Measurements from ENCODE around the gene KIF3A. TPM values are rescaled to one million over a fixed set of nuclear protein-coding genes. Genes with fewer than 3 reads are reported as not detected.

The KIF3A gene
- polyA plus RNA-seq, 1 of the 3 experiments (the other 2 are of a cell fraction): 5.1 TPM

DNA sequence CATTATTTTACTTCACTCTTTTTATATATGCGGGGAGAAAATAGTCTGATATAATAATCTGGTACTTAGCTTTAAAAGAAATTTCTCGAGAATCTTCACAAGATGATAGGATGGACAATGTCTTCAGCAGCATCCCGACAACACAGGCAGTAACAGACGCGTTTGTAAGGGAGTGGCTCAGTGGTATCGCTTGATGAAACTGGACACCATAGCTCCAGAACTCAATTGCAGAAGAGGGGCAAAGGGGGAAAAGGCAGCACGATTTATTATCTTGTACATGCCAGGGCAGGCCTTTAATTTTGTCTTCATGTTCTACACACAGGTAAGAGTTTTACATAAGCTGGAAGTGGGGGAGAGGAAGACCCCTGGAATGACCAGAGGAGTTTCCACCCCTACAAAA lies 47.8 kb downstream of the KIF3A start (continued):
- TF ChIP-seq, protein P1, sequence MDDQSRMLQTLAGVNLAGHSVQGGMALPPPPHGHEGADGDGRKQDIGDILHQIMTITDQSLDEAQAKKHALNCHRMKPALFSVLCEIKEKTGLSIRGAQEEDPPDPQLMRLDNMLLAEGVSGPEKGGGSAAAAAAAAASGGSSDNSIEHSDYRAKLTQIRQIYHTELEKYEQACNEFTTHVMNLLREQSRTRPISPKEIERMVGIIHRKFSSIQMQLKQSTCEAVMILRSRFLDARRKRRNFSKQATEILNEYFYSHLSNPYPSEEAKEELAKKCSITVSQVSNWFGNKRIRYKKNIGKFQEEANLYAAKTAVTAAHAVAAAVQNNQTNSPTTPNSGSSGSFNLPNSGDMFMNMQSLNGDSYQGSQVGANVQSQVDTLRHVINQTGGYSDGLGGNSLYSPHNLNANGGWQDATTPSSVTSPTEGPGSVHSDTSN (IDR thresholded peaks at IDR 0.05): no peak
- no peak for TF ChIP-seq CHD2 (IDR thresholded peaks at IDR 0.05; ENCODE audit: low read length, partially characterized antibody)

DNA sequence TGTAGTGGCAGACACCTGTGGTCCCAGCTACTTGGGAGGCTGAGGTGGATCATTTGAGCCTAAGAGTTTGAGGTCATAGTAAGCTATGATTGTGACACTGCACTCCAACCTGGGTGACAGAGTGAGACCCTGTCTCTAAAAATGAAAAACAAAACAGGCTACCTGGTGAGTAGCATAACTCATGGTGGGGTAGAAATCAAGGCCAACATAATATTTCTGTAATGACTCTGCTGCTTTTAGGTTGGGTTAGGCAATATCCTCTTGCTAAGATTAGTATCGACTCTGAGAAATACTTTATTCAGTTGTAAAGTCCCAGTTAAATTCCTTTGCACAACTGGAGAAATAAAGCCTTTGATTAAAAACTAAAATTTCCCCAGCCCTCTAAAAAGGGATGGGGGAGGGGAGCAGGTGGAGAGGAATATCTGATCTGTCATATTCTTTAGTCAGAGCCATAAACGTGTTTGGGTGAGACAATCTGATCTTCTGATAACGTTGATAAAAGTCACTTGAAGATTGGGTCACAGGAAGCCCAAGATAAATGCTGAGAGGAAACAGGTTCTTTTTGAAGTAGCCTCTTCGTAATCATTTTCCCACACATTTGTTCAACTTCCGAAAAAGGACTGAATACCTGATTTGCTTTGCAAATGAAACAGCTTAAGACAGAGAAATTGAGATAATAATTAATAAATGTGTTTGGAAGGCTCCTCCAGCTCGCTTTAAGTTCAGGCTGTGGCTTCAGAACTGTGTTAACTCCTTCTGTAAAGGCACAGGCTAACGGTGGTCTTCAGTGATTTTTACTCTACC lies 48.6 kb downstream of the KIF3A start:
- DNase-seq: no peak

DNA sequence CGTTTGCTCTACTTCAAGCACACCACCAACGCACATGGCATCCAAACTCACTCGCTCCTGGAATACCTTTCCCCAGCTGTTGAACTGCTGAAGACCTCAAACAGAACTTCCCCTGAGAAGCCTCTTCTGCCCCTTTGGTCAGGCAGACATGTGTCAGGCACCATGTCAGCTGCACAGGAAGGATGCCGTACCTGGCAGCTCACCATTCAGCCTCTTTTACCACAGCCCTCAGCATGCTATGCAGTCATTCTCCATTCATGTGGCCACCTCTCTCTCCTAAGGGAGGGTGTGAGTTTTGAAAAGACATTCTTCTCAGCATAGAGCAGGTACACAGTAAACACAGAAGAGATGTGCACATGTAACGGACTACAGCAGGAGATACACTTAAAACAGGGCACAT lies 49.4 kb downstream of the KIF3A start:
- no peak overlapping the region for H3K27ac ChIP-seq (ENCODE audit: low read depth in 2 of 2, low read length in 1 of 2)
- TF ChIP-seq POLR2AphosphoS5 (IDR thresholded peaks at IDR 0.05; ENCODE audit: low read depth, low read length): no peak
- TF ChIP-seq CHD2 (IDR thresholded peaks at IDR 0.05; ENCODE audit: low read length, partially characterized antibody): no peak
- TF ChIP-seq, protein P2, sequence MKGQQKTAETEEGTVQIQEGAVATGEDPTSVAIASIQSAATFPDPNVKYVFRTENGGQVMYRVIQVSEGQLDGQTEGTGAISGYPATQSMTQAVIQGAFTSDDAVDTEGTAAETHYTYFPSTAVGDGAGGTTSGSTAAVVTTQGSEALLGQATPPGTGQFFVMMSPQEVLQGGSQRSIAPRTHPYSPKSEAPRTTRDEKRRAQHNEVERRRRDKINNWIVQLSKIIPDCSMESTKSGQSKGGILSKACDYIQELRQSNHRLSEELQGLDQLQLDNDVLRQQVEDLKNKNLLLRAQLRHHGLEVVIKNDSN (IDR thresholded peaks at IDR 0.05; ENCODE audit: borderline replicate concordance, low read depth): no peak
- TF ChIP-seq, protein P3, sequence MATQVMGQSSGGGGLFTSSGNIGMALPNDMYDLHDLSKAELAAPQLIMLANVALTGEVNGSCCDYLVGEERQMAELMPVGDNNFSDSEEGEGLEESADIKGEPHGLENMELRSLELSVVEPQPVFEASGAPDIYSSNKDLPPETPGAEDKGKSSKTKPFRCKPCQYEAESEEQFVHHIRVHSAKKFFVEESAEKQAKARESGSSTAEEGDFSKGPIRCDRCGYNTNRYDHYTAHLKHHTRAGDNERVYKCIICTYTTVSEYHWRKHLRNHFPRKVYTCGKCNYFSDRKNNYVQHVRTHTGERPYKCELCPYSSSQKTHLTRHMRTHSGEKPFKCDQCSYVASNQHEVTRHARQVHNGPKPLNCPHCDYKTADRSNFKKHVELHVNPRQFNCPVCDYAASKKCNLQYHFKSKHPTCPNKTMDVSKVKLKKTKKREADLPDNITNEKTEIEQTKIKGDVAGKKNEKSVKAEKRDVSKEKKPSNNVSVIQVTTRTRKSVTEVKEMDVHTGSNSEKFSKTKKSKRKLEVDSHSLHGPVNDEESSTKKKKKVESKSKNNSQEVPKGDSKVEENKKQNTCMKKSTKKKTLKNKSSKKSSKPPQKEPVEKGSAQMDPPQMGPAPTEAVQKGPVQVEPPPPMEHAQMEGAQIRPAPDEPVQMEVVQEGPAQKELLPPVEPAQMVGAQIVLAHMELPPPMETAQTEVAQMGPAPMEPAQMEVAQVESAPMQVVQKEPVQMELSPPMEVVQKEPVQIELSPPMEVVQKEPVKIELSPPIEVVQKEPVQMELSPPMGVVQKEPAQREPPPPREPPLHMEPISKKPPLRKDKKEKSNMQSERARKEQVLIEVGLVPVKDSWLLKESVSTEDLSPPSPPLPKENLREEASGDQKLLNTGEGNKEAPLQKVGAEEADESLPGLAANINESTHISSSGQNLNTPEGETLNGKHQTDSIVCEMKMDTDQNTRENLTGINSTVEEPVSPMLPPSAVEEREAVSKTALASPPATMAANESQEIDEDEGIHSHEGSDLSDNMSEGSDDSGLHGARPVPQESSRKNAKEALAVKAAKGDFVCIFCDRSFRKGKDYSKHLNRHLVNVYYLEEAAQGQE (IDR thresholded peaks at IDR 0.05; ENCODE audit: low read depth, low read length): no peak
- no peak for TF ChIP-seq NFIC (IDR thresholded peaks at IDR 0.05; ENCODE audit: borderline replicate concordance)
- no peak for TF ChIP-seq GATA2 (CRISPR knock-in tag; IDR thresholded peaks at IDR 0.05)
- TF ChIP-seq MEF2A (IDR thresholded peaks at IDR 0.05; ENCODE audit: borderline replicate concordance, low read depth): no peak
- TF ChIP-seq TAF1 (IDR thresholded peaks at IDR 0.05; ENCODE audit: borderline replicate concordance, low read depth, low read length): no peak
- no peak for TF ChIP-seq YY1 (IDR thresholded peaks at IDR 0.05; ENCODE audit: low read depth)
- H3K27me3 ChIP-seq (ENCODE audit: insufficient read depth): no peaks in the 10 kb centered on the region
- CTCF ChIA-PET: interaction anchor here (0.6 to 1.0 kb wide), 2 partner anchors 18 to 142 kb away, joined by 3 read pairs; no protein-coding TSS in a partner anchor
- no peaks in the 10 kb centered on the region for H3F3A ChIP-seq (replicated peaks; ENCODE audit: insufficient read depth)
- H3K4me1 ChIP-seq (ENCODE audit: control insufficient read depth in 1 of 2, insufficient read depth in 2 of 2, low read depth in 1 of 2, low read length in 1 of 2): no peaks in the 10 kb centered on the region
- no peak overlapping the region for H3K4me2 ChIP-seq
- 89% methylated on average over 5 of the region's 5 CpGs for WGBS (ENCODE audit: low lambda C conversion rate)
- no peak for DNase-seq
- no peaks in the 10 kb centered on the region for H3K9me2 ChIP-seq
- H3K79me2 ChIP-seq (ENCODE audit: insufficient read depth): no peaks in the 10 kb centered on the region
- H2AFZ ChIP-seq (ENCODE audit: low read depth): no peak overlapping the region
- no peak overlapping the region for H3K9ac ChIP-seq
- POLR2A ChIA-PET: no interaction called here
- H3K4me3 ChIP-seq (ENCODE audit: low read depth in 2 of 2, low read length in 1 of 2): no peak overlapping the region
- no peaks in the 10 kb centered on the region for H4K20me1 ChIP-seq (ENCODE audit: insufficient read depth)
- H3K36me3 ChIP-seq (replicated peaks in 1 of 2; ENCODE audit: control insufficient read depth in 1 of 2, insufficient read depth in 2 of 2, low read length in 1 of 2): peaks cover 0 to 7% of the 10 kb centered on the region in 2 experiments
- H3K9me3 ChIP-seq: no peaks in the 10 kb centered on the region

More for the DNA sequence above, 48.6 kb downstream of the KIF3A start:
- Histone ChIP-seq H4K20me1 (ENCODE audit: insufficient read depth) (no peaks in the 10 kb centered on the region), H3K9ac (no peak overlapping the region), H3K36me3 (replicated peaks in 1 of 2; ENCODE audit: control insufficient read depth in 1 of 2, insufficient read depth in 2 of 2, low read length in 1 of 2) (peaks cover 0 to 7% of the 10 kb centered on the region in 2 experiments), H3K4me2 (no peak overlapping the region), H3F3A (replicated peaks; ENCODE audit: insufficient read depth) (no peaks in the 10 kb centered on the region), H3K9me3 (no peaks in the 10 kb centered on the region), H3K27me3 (ENCODE audit: insufficient read depth) (no peaks in the 10 kb centered on the region), H3K27ac (ENCODE audit: low read depth in 2 of 2, low read length in 1 of 2) (no peak overlapping the region), H3K79me2 (ENCODE audit: insufficient read depth) (no peaks in the 10 kb centered on the region), H3K4me3 (ENCODE audit: low read depth in 2 of 2, low read length in 1 of 2) (no peak overlapping the region), H3K4me1 (ENCODE audit: control insufficient read depth in 1 of 2, insufficient read depth in 2 of 2, low read depth in 1 of 2, low read length in 1 of 2) (no peaks in the 10 kb centered on the region), H3K9me2 (no peaks in the 10 kb centered on the region), H2AFZ (ENCODE audit: low read depth) (no peak overlapping the region)
- CTCF ChIA-PET: interaction anchor here (1.0 kb wide), 2 partner anchors 19 to 162 kb away, joined by 3 to 4 read pairs; no protein-coding TSS in a partner anchor
- POLR2A ChIA-PET: no interaction called here
- 74% methylated on average over 7 of the region's 7 CpGs for WGBS (ENCODE audit: low lambda C conversion rate)
- TF ChIP-seq, protein P4, sequence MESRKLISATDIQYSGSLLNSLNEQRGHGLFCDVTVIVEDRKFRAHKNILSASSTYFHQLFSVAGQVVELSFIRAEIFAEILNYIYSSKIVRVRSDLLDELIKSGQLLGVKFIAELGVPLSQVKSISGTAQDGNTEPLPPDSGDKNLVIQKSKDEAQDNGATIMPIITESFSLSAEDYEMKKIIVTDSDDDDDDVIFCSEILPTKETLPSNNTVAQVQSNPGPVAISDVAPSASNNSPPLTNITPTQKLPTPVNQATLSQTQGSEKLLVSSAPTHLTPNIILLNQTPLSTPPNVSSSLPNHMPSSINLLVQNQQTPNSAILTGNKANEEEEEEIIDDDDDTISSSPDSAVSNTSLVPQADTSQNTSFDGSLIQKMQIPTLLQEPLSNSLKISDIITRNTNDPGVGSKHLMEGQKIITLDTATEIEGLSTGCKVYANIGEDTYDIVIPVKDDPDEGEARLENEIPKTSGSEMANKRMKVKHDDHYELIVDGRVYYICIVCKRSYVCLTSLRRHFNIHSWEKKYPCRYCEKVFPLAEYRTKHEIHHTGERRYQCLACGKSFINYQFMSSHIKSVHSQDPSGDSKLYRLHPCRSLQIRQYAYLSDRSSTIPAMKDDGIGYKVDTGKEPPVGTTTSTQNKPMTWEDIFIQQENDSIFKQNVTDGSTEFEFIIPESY (IDR thresholded peaks at IDR 0.05; ENCODE audit: borderline replicate concordance, low read depth): no peak
- TF ChIP-seq, protein P1 (IDR thresholded peaks at IDR 0.05): no peak
- no peak for TF ChIP-seq SMC3 (IDR thresholded peaks at IDR 0.05; ENCODE audit: low read depth, low read length)
- TF ChIP-seq ELF1 (IDR thresholded peaks at IDR 0.05): no peak
- TF ChIP-seq SIN3A (IDR thresholded peaks at IDR 0.05; ENCODE audit: borderline replicate concordance, low read depth, low read length): no peak

Data from SK-N-SH (cell line).